Measurements from ENCODE around the gene GALNT12.

DNA sequence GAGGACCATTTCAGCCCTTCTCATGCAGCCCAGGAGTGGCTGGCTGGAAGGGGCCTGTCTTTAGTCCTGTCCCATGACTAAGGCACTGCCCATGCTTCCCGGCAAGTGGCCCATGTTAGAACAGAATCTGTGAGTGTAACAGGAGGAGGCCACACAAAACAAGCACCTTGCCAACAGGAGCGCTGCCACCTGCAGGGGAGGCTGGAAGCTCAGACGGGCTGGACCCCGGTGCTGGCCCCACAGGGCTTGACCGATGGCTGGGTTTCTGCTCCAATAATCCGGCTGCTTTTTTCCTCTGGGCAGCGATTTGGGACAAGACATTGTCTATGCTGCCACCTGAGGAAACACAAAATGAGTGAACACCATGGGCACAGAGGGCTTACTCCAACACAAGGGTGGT, 39.6 kb upstream of the GALNT12 start:
- TF ChIP-seq, protein P1, sequence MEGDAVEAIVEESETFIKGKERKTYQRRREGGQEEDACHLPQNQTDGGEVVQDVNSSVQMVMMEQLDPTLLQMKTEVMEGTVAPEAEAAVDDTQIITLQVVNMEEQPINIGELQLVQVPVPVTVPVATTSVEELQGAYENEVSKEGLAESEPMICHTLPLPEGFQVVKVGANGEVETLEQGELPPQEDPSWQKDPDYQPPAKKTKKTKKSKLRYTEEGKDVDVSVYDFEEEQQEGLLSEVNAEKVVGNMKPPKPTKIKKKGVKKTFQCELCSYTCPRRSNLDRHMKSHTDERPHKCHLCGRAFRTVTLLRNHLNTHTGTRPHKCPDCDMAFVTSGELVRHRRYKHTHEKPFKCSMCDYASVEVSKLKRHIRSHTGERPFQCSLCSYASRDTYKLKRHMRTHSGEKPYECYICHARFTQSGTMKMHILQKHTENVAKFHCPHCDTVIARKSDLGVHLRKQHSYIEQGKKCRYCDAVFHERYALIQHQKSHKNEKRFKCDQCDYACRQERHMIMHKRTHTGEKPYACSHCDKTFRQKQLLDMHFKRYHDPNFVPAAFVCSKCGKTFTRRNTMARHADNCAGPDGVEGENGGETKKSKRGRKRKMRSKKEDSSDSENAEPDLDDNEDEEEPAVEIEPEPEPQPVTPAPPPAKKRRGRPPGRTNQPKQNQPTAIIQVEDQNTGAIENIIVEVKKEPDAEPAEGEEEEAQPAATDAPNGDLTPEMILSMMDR (IDR thresholded peaks at IDR 0.05; ENCODE audit: poor library complexity), result no peak
- TF ChIP-seq EZH2 (IDR thresholded peaks at IDR 0.05; ENCODE audit: borderline replicate concordance), result no peak

Measured in hepatocyte (in vitro differentiated cells).